ENCODE measurements around the gene ZNF503. TPM values are rescaled to one million over a fixed set of nuclear protein-coding genes. Genes with fewer than 3 reads are reported as not detected.
A peak's percentile ranks its signal among the peaks of the same experiment; 100 is the strongest.

ZNF503 gene
- total RNA-seq, 1 donor from 2014 or later, result 36.2 TPM

DNA sequence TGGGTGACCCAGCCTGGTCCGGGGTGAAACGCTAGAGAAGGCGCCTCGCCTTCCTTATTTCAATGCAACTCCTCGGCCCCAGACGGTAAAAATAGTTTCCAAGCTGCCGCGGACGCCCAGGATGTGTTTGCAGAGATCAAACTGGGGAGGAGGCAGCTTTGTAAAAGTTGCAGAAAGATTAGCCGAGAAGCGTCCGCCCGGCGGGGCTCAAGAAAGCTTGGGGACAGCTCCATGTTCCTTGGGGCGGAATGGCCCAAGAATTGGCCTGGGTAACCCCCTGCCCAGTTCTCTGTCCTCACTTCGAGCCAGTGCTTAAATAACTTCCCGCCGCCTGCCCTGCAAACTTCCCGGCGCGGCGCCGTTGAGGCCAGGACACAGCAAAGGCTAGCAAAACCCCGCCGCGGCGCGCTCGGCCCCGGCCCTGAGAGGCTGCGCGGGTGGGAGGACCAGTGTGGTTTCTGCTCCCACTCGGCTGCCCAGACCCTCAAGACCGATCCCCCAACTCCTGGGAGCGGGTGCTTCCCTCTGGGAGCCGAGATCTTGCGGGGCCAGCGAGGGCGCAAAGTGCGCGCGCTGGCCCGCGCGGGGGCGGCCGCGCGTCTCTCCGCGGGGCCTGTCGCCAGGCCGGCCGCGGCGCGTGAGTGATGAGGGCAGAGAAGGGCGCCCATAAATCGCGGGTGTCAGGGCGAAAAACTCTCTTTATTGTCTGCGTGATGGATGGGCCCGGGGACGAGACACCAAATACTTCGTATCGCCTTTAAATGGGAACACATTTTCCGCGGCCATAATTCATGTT, 6.3 kb upstream of the ZNF503 start:
- TF ChIP-seq, protein P1, sequence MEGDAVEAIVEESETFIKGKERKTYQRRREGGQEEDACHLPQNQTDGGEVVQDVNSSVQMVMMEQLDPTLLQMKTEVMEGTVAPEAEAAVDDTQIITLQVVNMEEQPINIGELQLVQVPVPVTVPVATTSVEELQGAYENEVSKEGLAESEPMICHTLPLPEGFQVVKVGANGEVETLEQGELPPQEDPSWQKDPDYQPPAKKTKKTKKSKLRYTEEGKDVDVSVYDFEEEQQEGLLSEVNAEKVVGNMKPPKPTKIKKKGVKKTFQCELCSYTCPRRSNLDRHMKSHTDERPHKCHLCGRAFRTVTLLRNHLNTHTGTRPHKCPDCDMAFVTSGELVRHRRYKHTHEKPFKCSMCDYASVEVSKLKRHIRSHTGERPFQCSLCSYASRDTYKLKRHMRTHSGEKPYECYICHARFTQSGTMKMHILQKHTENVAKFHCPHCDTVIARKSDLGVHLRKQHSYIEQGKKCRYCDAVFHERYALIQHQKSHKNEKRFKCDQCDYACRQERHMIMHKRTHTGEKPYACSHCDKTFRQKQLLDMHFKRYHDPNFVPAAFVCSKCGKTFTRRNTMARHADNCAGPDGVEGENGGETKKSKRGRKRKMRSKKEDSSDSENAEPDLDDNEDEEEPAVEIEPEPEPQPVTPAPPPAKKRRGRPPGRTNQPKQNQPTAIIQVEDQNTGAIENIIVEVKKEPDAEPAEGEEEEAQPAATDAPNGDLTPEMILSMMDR (IDR thresholded peaks at IDR 0.05), result peak; percentile 11
- H3K36me3 ChIP-seq, result no peaks in the 10 kb centered on the region
- DNase-seq, result peak; percentile 78
- H3K27me3 ChIP-seq, result peaks cover 7% of the 10 kb centered on the region
- H3K4me3 ChIP-seq, result peak overlapping the region; percentile 70
- peaks cover 24% of the 10 kb centered on the region for H3K4me1 ChIP-seq
- intact Hi-C loops (cut with DNase I), result no loop called here
- H3K9me3 ChIP-seq, result no peaks in the 10 kb centered on the region
- no peak for ATAC-seq
- H3K27ac ChIP-seq, result peak overlapping the region; percentile 96

DNA sequence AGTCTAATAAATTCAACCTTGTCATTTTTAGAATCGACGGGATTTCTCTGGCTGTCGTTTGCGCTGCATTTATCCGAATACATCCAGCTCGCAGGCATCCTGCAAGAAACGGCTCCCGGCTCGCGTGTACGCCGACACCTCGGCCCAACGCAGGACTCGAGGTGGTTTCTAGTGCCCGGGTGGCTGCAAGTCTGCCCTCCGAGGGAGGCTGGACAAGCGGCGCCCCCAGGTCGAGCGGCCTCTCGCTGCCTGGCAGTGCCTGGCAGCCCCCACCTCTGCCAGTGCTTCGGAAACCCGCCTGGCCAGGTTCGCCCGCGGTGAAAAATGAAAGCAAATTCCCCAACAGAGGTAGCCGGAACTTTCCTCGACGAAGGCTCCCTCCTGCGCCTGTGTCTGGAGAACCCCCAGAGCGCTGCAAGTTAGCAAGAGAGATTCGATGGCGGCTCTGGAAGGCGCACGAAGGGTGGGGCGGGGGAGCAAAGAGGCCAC, 5.7 kb upstream of the ZNF503 start:
- peak overlapping the region; percentile 70 for H3K4me3 ChIP-seq
- intact Hi-C loops (cut with DNase I), result no loop called here
- H3K27ac ChIP-seq, result peak overlapping the region; percentile 96

DNA sequence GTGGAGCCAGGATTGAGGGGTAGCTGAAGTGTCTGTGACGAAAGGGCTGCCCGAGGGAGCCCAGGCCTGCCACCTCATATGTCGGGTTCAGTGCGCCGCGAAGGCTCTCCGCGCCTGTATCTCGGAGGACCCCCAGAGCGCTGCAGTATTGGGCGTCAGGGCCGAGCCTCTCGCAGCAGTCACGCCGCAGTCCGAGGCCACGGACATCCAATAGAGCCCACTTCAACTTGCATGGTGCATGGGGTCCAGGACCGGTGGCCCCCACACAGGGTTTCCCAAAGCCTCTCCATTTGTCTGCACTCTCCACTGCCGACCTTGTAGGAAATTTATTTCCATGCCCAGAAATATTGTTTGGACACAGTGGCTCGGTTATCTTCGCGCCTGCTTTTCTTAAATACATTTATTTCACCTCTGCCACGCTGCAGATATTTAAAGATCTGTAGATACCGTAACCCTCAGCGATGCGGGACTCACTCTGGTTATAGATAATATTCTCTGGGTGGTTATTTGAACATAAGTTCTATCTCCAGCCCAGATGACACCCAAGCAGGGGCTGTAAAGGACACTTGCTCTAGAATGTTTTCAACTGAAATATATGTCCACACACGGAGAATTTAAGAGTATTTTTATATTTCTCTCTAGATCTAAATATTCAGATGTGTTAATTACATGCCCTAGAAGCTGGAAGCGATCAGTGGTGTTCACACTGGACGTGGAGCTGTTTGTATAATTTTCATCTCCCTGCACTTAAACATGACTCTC, 5.1 kb upstream of the ZNF503 start:
- peak overlapping the region; percentile 96 for H3K27ac ChIP-seq
- H3K27me3 ChIP-seq, result peaks cover 7% of the 10 kb centered on the region
- no peaks in the 10 kb centered on the region for H3K36me3 ChIP-seq
- ATAC-seq, result no peak
- peak overlapping the region; percentile 70 for H3K4me3 ChIP-seq
- no peaks in the 10 kb centered on the region for H3K9me3 ChIP-seq
- H3K4me1 ChIP-seq, result peaks cover 24% of the 10 kb centered on the region
- intact Hi-C loops (cut with DNase I), result no loop called here
- TF ChIP-seq, protein P1 (IDR thresholded peaks at IDR 0.05), result no peak
- peak; percentile 67 for DNase-seq

More for the DNA sequence above, 5.7 kb upstream of the ZNF503 start:
- peaks cover 7% of the 10 kb centered on the region for H3K27me3 ChIP-seq
- peaks cover 24% of the 10 kb centered on the region for H3K4me1 ChIP-seq
- TF ChIP-seq, protein P1 (IDR thresholded peaks at IDR 0.05), result no peak
- H3K9me3 ChIP-seq, result no peaks in the 10 kb centered on the region
- peak; percentile 74 for DNase-seq
- no peak for ATAC-seq
- H3K36me3 ChIP-seq, result no peaks in the 10 kb centered on the region

DNA sequence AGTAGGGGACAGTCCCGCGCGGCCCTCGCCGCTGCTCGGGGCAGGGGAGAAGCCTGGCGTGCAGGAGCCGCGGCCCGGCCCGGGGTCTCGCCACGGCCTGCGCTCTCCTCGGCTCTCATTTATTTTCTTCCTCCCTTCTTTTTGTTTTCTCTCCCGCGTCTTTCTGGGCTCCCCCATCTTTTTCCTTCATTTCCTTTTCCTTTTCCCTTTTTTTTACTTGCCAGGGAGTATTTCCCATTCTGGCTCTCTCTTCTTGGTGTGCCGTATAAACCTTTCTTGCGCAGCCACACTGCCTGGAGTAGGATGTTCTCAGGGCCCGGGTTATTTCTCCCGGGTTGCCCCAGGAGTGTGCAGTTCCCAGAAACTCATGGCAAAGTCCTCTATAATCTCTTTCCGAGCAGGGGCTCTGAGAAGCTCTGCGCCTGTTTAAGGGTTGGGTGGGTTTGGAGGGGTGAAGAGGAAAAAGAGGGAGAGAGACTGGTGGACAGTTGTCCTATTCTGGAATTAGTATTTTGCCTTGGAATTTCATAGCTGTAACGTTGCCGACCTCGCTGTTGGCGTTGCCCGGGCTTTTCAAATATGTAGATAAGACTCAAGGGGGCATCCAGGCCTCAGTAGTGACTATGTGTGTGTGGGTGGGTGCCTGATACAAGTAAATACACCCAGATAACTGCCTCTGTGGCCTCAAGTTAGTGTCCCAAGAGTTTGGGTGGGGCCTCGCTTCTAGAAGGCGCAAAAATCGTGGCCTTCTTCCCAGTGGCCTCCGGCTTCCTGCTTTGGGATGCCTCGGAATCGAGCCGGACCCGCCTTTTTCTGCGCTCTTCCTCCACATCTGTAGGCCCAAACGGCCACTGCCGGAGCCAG, 4.3 kb upstream of the ZNF503 start:
- TF ChIP-seq, protein P1 (IDR thresholded peaks at IDR 0.05), result no peak
- Histone ChIP-seq H3K4me3 (peak overlapping the region; percentile 81), H3K9me3 (no peaks in the 10 kb centered on the region), H3K27me3 (peaks cover 7% of the 10 kb centered on the region), H3K36me3 (no peaks in the 10 kb centered on the region), H3K27ac (peak overlapping the region; percentile 96), H3K4me1 (peaks cover 24% of the 10 kb centered on the region)
- intact Hi-C loops (cut with DNase I), result no loop called here
- ATAC-seq (no peak), DNase-seq (no peak)
